ENCODE results near the gene TMEM135. TPM values are rescaled to one million over a fixed set of nuclear protein-coding genes. Genes with fewer than 3 reads are reported as not detected.

Gene TMEM135
- total and polyA plus RNA-seq, 2 donors from 2014 or later: 12.0 to 24.6 TPM

- no peak for FAIRE-seq
- Histone ChIP-seq H3K27ac (ENCODE audit: low read depth in 2 of 2, low read length in 2 of 2) (no peak overlapping the region), H3K36me3 (ENCODE audit: control insufficient read depth in 2 of 3, insufficient read depth in 3 of 3, low read length in 3 of 3) (peaks cover 0 to 3% (median 0%) of the 10 kb centered on the region in 3 donors), H3K9me3 (ENCODE audit: control insufficient read depth in 2 of 3, insufficient read depth in 1 of 3, low read length in 3 of 3) (no peaks in the 10 kb centered on the region), H3K9ac (ENCODE audit: low read length in 3 of 3) (no peak overlapping the region), H3K4me1 (ENCODE audit: control insufficient read depth in 2 of 3, insufficient read depth in 2 of 3, low read depth in 1 of 3, low read length in 3 of 3) (no peaks in the 10 kb centered on the region), H3K4me3 (ENCODE audit: low read length in 3 of 3) (no peak overlapping the region), H3K27me3 (ENCODE audit: control insufficient read depth, insufficient read depth, low read length) (no peaks in the 10 kb centered on the region)
- no peak for TF ChIP-seq CTCF (IDR thresholded peaks at IDR 0.05; ENCODE audit: borderline replicate concordance, extremely low read depth, insufficient read depth)
- intact Hi-C loops (cut with DNase I): no loop called here
- DNase-seq: no peak
Observed at GRCh38 chr11:87317441-87317840, 279.7 kb downstream of the TMEM135 start.

GRCh38 chr11:87320123-87320522 is 282.4 kb downstream of the TMEM135 start:
- H3K27ac ChIP-seq (ENCODE audit: low read depth in 2 of 2, low read length in 2 of 2): no peak overlapping the region
- H3K36me3 ChIP-seq (ENCODE audit: control insufficient read depth in 2 of 3, insufficient read depth in 3 of 3, low read length in 3 of 3): peaks cover 0 to 3% (median 0%) of the 10 kb centered on the region in 3 donors
- no peak overlapping the region for H3K4me3 ChIP-seq (ENCODE audit: low read length in 3 of 3)
- intact Hi-C loops (cut with DNase I): no loop called here
- H3K9me3 ChIP-seq (ENCODE audit: control insufficient read depth in 2 of 3, insufficient read depth in 1 of 3, low read length in 3 of 3): no peaks in the 10 kb centered on the region
- no peaks in the 10 kb centered on the region for H3K4me1 ChIP-seq (ENCODE audit: control insufficient read depth in 2 of 3, insufficient read depth in 2 of 3, low read depth in 1 of 3, low read length in 3 of 3)
- no peaks in the 10 kb centered on the region for H3K27me3 ChIP-seq (ENCODE audit: control insufficient read depth, insufficient read depth, low read length)
- TF ChIP-seq CTCF (IDR thresholded peaks at IDR 0.05; ENCODE audit: borderline replicate concordance, extremely low read depth, insufficient read depth): no peak
- DNase-seq (peak in 1 of 5 donors; percentile 34), FAIRE-seq (no peak)
- no peak overlapping the region for H3K9ac ChIP-seq (ENCODE audit: low read length in 3 of 3)

- Histone ChIP-seq H3K36me3 (ENCODE audit: control insufficient read depth in 2 of 3, insufficient read depth in 3 of 3, low read length in 3 of 3) (peaks cover 0 to 3% (median 0%) of the 10 kb centered on the region in 3 donors), H3K4me1 (ENCODE audit: control insufficient read depth in 2 of 3, insufficient read depth in 2 of 3, low read depth in 1 of 3, low read length in 3 of 3) (no peaks in the 10 kb centered on the region), H3K9ac (ENCODE audit: low read length in 3 of 3) (no peak overlapping the region), H3K9me3 (ENCODE audit: control insufficient read depth in 2 of 3, insufficient read depth in 1 of 3, low read length in 3 of 3) (no peaks in the 10 kb centered on the region), H3K4me3 (ENCODE audit: low read length in 3 of 3) (no peak overlapping the region), H3K27me3 (ENCODE audit: control insufficient read depth, insufficient read depth, low read length) (no peaks in the 10 kb centered on the region), H3K27ac (ENCODE audit: low read depth in 2 of 2, low read length in 2 of 2) (no peak overlapping the region)
- no peak for TF ChIP-seq CTCF (IDR thresholded peaks at IDR 0.05; ENCODE audit: borderline replicate concordance, extremely low read depth, insufficient read depth)
- intact Hi-C loops (cut with DNase I): no loop called here
- no peak for DNase-seq
- no peak for FAIRE-seq
Observed at GRCh38 chr11:87322568-87322967, 284.8 kb downstream of the TMEM135 start.

DNA sequence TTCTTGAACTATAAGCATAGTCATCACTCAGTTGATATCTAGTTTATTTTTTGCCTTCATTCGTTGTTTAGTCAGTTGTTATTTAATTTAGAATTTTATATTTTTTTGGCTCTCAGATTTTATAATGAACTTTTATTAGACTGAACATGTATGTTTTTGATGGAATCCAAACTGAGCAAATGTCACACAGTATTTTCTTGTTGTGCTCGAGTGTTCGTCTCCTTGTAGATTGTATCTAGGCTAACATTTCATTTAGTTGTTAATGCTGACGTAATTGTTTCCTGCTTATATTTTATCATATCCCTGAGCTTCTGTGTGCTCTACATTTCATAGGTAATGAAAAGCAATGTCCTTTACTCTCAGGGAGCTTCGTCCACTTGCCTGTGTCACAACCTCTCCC is 286.2 kb downstream of the TMEM135 start:
- Histone ChIP-seq H3K36me3 (ENCODE audit: control insufficient read depth in 2 of 3, insufficient read depth in 3 of 3, low read length in 3 of 3) (peaks cover 0 to 3% (median 0%) of the 10 kb centered on the region in 3 donors), H3K4me1 (ENCODE audit: control insufficient read depth in 2 of 3, insufficient read depth in 2 of 3, low read depth in 1 of 3, low read length in 3 of 3) (no peaks in the 10 kb centered on the region), H3K27ac (ENCODE audit: low read depth in 2 of 2, low read length in 2 of 2) (no peak overlapping the region), H3K9ac (ENCODE audit: low read length in 3 of 3) (no peak overlapping the region), H3K27me3 (ENCODE audit: control insufficient read depth, insufficient read depth, low read length) (no peaks in the 10 kb centered on the region), H3K9me3 (ENCODE audit: control insufficient read depth in 2 of 3, insufficient read depth in 1 of 3, low read length in 3 of 3) (no peaks in the 10 kb centered on the region), H3K4me3 (ENCODE audit: low read length in 3 of 3) (no peak overlapping the region)
- no peak for TF ChIP-seq CTCF (IDR thresholded peaks at IDR 0.05; ENCODE audit: borderline replicate concordance, extremely low read depth, insufficient read depth)
- DNase-seq (no peak), FAIRE-seq (no peak)
- intact Hi-C loops (cut with DNase I): no loop called here

All from kidney (tissue), 14 donors.